Measurements from ENCODE around the gene PDRG1.
A peak's percentile ranks its signal among the peaks of the same experiment; 100 is the strongest.

PDRG1 gene

DNA sequence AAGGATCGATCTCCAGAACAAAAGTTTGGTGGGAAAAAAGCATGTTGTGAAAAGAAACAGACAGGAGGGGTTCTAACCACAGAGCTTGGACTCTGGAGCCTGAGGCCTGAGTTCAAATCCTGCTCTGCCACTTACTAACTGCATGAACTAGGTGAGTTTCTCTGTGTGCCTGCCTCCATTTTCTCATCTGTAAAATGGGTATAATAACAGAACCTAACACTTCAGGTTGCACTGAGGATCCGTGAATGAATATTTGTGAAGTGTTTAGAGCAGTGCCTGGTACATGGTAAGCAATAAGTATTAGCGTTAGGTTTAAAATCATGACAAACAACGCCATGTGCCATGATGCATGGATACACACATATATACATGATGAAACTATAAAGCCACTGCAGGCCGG lies 44.8 kb downstream of the PDRG1 start:
- DNase-seq (ENCODE audit: low spot score): no peak

DNA sequence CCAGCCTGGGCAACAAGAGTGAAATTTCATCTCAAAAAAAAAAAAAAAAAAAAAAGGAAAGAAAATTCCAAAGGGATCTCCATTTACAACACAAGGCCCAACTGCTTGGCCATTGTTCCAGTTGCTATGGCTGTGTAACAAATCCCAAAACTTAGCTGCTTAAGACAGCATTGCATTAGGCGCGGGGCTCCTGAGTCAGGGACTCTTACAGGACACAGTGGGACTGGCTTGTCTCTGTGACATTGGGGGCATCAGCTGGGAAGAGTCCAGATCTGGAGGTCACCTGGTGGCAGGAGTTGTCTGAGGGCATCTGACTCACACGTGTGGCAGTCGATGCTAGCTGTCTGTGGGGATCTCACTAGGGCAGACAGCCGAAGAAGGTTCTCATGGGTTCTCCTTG lies 45.8 kb downstream of the PDRG1 start:
- DNase-seq (ENCODE audit: low spot score): no peak

DNA sequence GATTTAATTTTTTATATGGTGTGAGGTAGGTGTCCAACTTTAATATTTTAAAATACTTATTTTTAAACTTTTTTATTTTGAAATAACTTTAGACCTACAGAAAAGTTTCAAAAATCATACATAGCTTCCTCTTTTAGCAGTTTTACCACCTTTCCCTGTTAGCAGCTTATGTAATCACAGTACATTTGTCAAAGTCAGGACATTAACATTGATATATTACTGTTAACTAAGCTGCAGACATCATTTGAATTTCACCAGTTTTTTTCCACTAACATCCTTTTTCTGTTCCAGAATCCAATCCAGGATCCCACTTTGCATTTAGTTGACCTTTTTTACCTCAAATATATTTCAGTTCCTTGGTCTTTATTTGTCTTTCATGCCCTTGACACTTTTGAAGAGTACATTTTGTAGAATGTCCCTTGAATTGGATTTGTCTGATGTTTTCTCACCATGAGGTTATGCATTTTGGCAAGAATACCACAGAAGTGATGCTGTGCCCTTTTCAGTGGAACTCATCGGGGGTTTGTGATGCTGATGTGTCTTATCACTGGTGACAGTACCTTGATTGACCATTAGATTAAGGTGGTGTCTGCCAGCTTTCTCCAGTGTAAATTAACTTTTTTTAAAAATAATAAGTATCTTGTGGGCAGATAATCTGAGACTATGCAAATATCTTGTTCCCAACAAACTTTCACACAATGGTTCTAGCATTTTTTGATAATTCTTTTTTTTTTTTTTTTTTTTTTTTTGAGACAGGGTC lies 48.0 kb downstream of the PDRG1 start:
- DNase-seq (ENCODE audit: low spot score): no peak

DNA sequence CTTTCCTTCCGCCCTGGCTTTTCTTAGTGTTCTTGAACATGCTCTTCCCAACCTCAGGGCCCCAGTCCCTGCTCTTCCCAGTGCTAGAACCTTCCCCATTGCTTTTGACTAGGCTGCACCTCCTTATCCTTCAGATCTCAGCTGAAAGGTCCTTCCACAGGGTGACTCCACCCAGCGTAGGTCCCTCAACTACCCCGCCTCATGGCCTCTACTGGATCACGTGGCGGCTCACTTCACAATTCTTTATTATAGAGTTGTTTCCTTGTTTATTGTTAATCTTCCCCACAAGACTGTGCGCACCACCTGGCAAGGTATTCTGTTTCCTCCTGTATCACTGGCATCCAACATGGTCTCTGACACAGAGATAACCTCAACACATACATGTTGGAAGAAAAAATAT lies 50.2 kb downstream of the PDRG1 start:
- DNase-seq (ENCODE audit: low spot score): no peak

DNA sequence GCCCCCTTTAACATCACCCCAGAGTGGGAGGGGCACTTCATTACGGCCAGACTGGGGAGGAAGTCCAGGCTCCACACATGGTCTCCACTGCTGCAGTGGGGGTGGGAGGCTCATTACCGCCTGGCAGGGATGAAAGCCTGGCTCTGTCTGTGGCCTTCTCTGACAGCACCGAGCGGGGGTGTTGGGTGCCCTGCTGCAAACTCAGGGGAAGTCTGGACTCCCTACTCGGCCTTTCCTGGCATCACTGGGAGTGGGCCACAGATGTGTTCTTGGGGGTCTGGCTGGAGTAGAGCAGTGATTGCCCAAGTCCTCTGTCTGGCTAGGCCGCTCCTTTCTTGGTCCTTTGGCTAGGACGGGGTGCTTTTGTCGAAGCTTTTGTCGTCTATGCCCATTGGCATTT lies 54.3 kb downstream of the PDRG1 start:
- DNase-seq (ENCODE audit: low spot score): no peak

DNA sequence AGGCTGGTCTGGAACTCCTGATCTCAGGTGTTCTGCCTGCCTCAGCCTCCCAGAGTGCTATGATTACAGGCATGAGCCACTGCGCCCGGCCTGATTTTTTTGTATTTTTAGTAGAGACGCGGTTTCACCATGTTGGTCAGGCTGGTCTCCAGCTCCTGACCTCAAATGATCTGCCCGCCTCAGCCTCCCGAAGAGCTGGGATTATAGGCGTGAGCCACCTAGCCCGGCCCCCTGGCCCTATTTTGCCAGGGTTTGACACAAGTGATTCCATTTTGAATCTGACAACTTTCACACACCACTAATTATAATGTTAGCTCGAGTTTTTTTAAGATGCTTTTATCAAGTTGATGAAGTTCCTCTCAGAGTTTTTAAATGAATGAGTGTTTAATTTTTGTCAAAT lies 55.8 kb downstream of the PDRG1 start:
- no peak for DNase-seq (ENCODE audit: low spot score)

DNA sequence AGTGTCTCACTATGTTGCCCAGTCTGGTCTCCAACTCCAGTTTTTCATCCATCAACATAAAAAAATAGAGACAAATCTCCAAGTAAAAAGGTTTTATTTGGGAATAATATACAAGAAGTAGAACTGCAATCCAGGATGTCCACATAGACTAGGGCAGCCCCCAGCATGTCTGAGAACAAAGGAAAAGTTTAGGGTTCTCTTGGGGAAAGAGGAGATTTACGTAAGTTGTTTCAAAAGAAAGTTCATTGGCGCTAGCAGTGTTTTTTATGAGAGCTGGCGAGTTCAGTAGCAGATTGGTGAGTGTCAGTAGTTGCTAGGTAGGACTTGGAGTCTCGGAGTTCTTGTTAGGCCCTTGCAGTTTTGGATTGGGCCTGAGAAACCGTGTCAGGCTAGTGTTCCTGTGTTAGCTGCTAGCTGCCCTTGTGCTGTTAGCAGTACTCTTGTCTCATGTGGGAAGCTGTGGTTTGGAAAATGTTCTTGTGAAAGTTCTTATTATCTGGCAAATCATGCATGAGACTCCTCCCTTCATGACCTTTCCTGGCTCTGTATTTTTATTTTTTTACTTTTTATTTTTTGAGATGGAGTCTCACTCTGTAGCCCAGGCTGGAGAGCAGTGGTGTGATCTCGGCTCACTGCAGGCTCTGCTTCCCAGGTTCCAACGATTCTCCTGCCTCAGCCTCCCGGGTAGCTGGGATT lies 56.7 kb downstream of the PDRG1 start:
- peak; percentile 31 for DNase-seq (ENCODE audit: low spot score)

All from activated CD4-positive, alpha-beta T cell treated with anti-CD3 and anti-CD28 coated beads, Interleukin-2, Interleukin-4, amounts not matched to agents 100 ng/mL and 50 ng/mL, durations not matched to agents 16 hours and 8 hours (primary cell).